AG09309 (cell line): ENCODE measurements around the gene ZNF487.
"Not testable (repeated sequence)": the region's sequence is repeated elsewhere in the genome, so short reads cannot be mapped to it uniquely, and the experiment has no call there.

Source experiments
- DNase-seq: peaks from one replicate; pipeline ENCODE4 v3.0.0-alpha.2; 2010; ENCODE audit warnings: low read depth
- H3K4me3 ChIP-seq: 2 replicates; pipeline ENCODE4 v1.5.1; 2011; ENCODE audit warnings: mild to moderate bottlenecking, low read depth, low read length, moderate library complexity; ENCODE audit not compliant: control insufficient read depth
- TF ChIP-seq, protein P1 (sequence below): IDR thresholded peaks from 2 replicates; pipeline ENCODE4 v1.5.1; 2011; ENCODE audit warnings: mild to moderate bottlenecking, low read depth, low read length, inconsistent platforms; ENCODE audit not compliant: insufficient read depth, control insufficient read depth; ENCODE audit errors: missing control alignments

Gene ZNF487

GRCh38 chr10:43392748-43393147 is 44.2 kb upstream of the ZNF487 start:
- H3K4me3 ChIP-seq = no peak overlapping the region
- TF ChIP-seq, protein P1, sequence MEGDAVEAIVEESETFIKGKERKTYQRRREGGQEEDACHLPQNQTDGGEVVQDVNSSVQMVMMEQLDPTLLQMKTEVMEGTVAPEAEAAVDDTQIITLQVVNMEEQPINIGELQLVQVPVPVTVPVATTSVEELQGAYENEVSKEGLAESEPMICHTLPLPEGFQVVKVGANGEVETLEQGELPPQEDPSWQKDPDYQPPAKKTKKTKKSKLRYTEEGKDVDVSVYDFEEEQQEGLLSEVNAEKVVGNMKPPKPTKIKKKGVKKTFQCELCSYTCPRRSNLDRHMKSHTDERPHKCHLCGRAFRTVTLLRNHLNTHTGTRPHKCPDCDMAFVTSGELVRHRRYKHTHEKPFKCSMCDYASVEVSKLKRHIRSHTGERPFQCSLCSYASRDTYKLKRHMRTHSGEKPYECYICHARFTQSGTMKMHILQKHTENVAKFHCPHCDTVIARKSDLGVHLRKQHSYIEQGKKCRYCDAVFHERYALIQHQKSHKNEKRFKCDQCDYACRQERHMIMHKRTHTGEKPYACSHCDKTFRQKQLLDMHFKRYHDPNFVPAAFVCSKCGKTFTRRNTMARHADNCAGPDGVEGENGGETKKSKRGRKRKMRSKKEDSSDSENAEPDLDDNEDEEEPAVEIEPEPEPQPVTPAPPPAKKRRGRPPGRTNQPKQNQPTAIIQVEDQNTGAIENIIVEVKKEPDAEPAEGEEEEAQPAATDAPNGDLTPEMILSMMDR = no peak
- DNase-seq = no peak

DNA sequence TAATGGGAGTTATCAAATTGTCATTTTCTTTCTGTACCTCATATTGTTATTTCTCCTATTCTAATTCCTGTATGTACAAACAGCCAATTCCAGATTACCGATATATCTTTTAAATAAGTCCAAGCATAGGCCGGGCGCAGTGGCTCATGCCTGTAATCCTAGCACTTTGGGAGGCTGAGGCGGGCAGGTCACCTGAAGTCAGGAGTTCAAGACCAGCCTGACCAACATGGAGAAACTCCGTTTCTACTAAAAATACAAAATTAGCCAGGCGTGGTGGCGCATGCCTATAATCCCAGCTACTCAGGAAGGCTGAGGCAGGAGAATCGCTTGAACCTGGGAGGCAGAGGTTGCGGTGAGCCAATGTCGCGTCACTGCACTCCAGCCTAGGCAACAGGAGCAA is 43.7 kb upstream of the ZNF487 start:
- not testable (repeated sequence) for DNase-seq

GRCh38 chr10:43393606-43394360 is 43.1 kb upstream of the ZNF487 start:
- no peak overlapping the region for H3K4me3 ChIP-seq
- TF ChIP-seq, protein P1 = no peak
- no peak for DNase-seq

More for the DNA sequence above, 43.7 kb upstream of the ZNF487 start:
- not testable (repeated sequence) for H3K4me3 ChIP-seq

DNA sequence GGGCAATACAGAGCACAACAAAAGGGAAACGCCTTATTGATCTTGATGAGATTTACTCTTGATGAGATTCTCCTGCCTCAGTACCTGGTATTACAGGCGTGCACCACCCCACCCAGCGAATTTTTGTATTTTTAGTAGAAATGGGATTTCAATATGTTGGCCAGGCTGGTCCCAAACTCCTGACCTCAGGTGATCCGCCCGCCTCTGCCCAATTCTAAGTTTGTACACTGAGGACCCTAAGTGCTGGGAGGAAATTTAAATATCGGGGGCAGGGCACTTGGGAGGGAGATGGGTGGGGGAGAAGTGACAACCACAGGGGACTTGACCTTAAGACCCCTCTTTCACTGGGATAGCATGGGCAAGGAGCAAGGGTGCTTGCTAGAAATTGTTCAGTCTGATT is 42.0 kb upstream of the ZNF487 start:
- H3K4me3 ChIP-seq = no peak overlapping the region
- DNase-seq = no peak
- TF ChIP-seq, protein P1 = no peak

- TF ChIP-seq, protein P1 = no peak
- no peak for DNase-seq
- peak overlapping the region; percentile 69 for H3K4me3 ChIP-seq
Measured at GRCh38 chr10:43395571-43396060, 41.3 kb upstream of the ZNF487 start.

- TF ChIP-seq, protein P1 = no peak
- no peak for DNase-seq
- H3K4me3 ChIP-seq = peak overlapping the region; percentile 69
Measured at GRCh38 chr10:43396061-43396927, 40.6 kb upstream of the ZNF487 start.
